RWPE2 (cell line): ENCODE measurements around the gene SEC24D.

ENCODE experiments used
- ATAC-seq: fragments of 200-7000 bp; cut with Tn5 transposase; 3 replicates; pipeline ENCODE4 v1.9.1; 2021; ENCODE audit warnings: low read depth
- DNase-seq: peaks from one replicate; pipeline ENCODE4 v3.0.0-alpha.2; 2020; ENCODE audit warnings: low spot score
- H3K27ac ChIP-seq: fragments of 450-650 bp; 2 replicates; pipeline ENCODE4 v1.5.1; 2017; ENCODE audit warnings: mild to moderate bottlenecking; ENCODE audit not compliant: poor library complexity, severe bottlenecking
- H3K27me3 ChIP-seq: fragments of 250-450 bp; sonication (Bioruptor Pico); 2 replicates; pipeline ENCODE4 v1.5.1; 2021; ENCODE audit warnings: mild to moderate bottlenecking, moderate library complexity; ENCODE audit not compliant: insufficient read depth, poor library complexity, severe bottlenecking
- H3K36me3 ChIP-seq: fragments of 250-450 bp; sonication (Bioruptor Pico); 2 replicates; pipeline ENCODE4 v1.5.1; 2020; ENCODE audit warnings: low read depth, mild to moderate bottlenecking, moderate library complexity
- H3K4me1 ChIP-seq: fragments of 250-450 bp; sonication (Bioruptor Pico); 2 replicates; pipeline ENCODE4 v1.5.1; 2021; ENCODE audit warnings: mild to moderate bottlenecking, moderate library complexity; ENCODE audit not compliant: insufficient read depth, poor library complexity, severe bottlenecking
- H3K4me3 ChIP-seq: fragments of 250-450 bp; sonication (Bioruptor Pico); 2 replicates; pipeline ENCODE4 v1.5.1; 2021; ENCODE audit warnings: mild to moderate bottlenecking, moderate library complexity; ENCODE audit not compliant: severe bottlenecking
- H3K9me3 ChIP-seq: fragments of 250-450 bp; sonication (Bioruptor Pico); 2 replicates; pipeline ENCODE4 v1.5.1; 2021; ENCODE audit warnings: mild to moderate bottlenecking, moderate library complexity; ENCODE audit not compliant: severe bottlenecking
- TF ChIP-seq, protein P1 (sequence below): fragments of 450-650 bp; IDR thresholded peaks from one replicate; pipeline ENCODE4 v1.5.1; 2017; ENCODE audit warnings: mild to moderate bottlenecking, moderate library complexity; ENCODE audit not compliant: poor library complexity, severe bottlenecking

The SEC24D gene

DNA sequence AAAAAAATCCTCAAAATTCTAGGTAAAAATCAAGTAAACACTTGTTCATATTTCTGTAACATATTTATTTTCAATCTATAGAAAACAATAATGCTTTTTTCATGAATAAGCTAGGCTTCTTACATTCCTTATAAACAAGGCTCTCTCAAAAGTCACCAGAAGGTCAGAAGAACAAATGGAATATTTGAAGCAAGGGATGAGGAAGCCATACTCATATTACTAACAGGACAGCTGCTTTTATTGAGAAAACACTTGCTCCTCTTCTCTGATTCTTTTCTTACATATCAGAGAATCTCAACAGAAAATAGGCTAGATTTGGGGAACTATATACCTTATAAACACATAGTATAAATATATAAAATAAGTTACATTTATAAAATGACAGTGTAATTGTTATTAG is 82.8 kb downstream of the SEC24D start:
- H3K9me3 ChIP-seq: no peaks in the 10 kb centered on the region
- H3K27ac ChIP-seq: no peak overlapping the region
- ATAC-seq (no peak), DNase-seq (no peak)
- no peaks in the 10 kb centered on the region for H3K27me3 ChIP-seq
- H3K4me1 ChIP-seq: no peaks in the 10 kb centered on the region
- H3K4me3 ChIP-seq: no peak overlapping the region
- TF ChIP-seq, protein P1, sequence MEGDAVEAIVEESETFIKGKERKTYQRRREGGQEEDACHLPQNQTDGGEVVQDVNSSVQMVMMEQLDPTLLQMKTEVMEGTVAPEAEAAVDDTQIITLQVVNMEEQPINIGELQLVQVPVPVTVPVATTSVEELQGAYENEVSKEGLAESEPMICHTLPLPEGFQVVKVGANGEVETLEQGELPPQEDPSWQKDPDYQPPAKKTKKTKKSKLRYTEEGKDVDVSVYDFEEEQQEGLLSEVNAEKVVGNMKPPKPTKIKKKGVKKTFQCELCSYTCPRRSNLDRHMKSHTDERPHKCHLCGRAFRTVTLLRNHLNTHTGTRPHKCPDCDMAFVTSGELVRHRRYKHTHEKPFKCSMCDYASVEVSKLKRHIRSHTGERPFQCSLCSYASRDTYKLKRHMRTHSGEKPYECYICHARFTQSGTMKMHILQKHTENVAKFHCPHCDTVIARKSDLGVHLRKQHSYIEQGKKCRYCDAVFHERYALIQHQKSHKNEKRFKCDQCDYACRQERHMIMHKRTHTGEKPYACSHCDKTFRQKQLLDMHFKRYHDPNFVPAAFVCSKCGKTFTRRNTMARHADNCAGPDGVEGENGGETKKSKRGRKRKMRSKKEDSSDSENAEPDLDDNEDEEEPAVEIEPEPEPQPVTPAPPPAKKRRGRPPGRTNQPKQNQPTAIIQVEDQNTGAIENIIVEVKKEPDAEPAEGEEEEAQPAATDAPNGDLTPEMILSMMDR: no peak
- H3K36me3 ChIP-seq: peaks cover 83% of the 10 kb centered on the region

DNA sequence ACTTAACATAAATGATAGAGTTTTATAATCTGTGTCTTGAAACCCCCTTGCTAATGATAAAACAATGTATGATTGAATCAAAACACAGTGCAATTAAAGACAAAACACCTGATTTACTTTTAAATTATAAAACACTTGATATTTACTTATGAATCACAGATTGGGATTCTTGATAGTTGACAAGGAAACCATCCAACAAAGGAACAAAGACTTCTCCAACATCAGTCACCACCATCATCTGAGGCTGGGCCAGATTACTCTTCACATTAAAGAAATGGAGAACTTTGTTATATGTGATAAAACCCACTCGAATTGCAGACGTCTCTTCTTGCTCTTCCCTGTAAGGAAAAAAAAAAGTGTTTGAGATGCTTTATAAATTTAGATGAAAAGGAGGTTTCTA is 83.4 kb downstream of the SEC24D start:
- DNase-seq (no peak), ATAC-seq (no peak)
- Histone ChIP-seq H3K27ac (no peak overlapping the region), H3K36me3 (peaks cover 82% of the 10 kb centered on the region), H3K4me1 (no peaks in the 10 kb centered on the region), H3K4me3 (no peak overlapping the region), H3K27me3 (no peaks in the 10 kb centered on the region), H3K9me3 (no peaks in the 10 kb centered on the region)
- TF ChIP-seq, protein P1: no peak

DNA sequence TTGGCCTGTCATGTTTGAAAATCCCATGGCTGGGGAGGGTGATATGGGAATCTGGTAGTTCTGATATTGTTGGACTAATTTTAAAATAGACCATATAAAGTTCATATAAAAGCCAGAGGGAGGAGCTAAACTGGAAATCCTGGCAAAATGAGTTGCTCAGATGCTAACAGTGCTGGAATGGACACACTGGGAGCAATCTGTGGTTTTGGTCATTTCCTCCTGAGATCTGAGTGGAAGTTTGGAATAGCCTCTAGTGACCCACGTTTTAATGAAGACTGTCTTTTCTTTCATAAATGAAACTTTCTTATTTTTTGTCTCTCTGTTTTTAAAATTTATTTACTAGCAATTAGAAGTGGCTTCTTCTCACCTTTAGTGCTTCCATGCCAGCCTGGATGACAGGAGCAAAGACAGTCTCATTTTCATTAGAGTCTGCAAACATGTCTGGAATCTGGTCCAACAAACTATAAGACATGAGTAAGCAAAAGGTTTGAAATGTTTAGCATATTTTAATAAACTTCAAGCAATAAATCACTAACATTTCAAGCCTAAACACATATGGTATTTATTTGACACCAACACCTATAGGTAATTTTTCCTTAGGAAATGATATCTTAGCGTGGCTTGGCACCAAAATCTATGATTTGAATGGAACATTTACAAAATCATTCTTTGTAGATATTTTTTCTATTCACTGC is 84.2 kb downstream of the SEC24D start:
- no peak overlapping the region for H3K27ac ChIP-seq
- no peak for ATAC-seq

DNA sequence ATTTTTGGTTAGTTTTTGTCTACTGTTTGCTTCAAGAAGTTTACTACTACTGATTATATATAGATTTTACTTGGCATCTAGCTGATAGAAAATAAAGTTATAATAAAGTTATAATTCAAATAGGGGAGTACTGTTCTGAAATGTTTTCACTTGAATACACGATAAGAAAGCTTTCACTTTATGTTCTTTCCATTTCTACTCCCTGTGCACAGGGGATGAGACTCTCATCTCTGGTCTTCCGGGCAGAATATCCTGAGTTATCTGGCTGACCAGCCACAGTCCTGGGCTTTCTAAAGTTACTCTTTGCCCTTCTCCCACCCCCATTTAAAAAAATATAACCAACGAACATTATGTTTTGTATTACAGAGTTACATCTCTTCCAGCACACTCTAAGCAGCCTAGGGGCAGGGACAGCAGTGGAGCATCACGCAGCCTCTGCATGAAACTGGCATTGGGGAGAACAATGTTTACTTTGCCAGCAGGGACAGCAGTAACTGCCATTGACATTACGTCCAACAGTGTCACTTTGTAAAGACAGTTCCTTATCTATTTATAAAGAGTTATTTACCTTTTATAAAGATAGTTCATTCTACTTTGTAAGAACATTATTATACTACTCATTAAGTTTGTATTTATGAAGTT is 86.5 kb downstream of the SEC24D start:
- peaks cover 72% of the 10 kb centered on the region for H3K36me3 ChIP-seq
- H3K27ac ChIP-seq: no peak overlapping the region
- no peak for DNase-seq
- no peaks in the 10 kb centered on the region for H3K4me1 ChIP-seq
- ATAC-seq: no peak
- TF ChIP-seq, protein P1: no peak
- H3K9me3 ChIP-seq: no peaks in the 10 kb centered on the region
- no peaks in the 10 kb centered on the region for H3K27me3 ChIP-seq
- H3K4me3 ChIP-seq: no peak overlapping the region

More for the DNA sequence above, 84.2 kb downstream of the SEC24D start:
- Histone ChIP-seq H3K4me3 (no peak overlapping the region), H3K36me3 (peaks cover 79% of the 10 kb centered on the region), H3K4me1 (no peaks in the 10 kb centered on the region), H3K9me3 (no peaks in the 10 kb centered on the region), H3K27me3 (no peaks in the 10 kb centered on the region)
- TF ChIP-seq, protein P1: no peak
- DNase-seq: no peak
